ENCODE data around the gene DOCK3. TPM values are rescaled to one million over a fixed set of nuclear protein-coding genes. Genes with fewer than 3 reads are reported as not detected.
"Not testable (repeated sequence)": the region's sequence is repeated elsewhere in the genome, so short reads cannot be mapped to it uniquely, and the experiment has no call there.

The DOCK3 gene
- total RNA-seq, 1 donor from 2014 or later, result 0.98 TPM

DNA sequence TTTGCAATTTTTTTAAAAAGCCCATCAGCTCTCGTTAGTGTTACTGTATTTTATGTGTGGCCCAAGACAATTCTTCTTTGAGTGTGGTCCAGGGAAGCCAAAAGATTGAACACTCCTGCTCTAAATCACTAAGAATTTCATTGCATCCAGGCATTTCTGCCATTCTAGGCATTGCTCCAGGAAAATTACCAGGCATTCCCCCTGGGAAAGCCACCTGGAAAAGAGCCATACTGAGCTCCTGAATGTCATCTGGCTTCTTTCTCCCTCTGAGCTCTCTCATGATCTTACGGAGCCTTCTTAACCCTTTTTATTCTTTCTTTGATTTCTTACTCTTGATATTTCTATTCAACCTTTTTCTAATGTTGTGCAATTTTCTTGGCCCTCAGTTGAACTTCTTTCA lies 202.2 kb downstream of the DOCK3 start:
- Histone ChIP-seq H3K36me3 (no peaks in the 10 kb centered on the region), H3K4me1 (no peaks in the 10 kb centered on the region), H3K9me3 (no peaks in the 10 kb centered on the region), H3K4me3 (no peak overlapping the region), H3K27ac (no peak overlapping the region), H3K27me3 (no peaks in the 10 kb centered on the region)
- TF ChIP-seq POLR2A (IDR thresholded peaks at IDR 0.05) (no peak), POLR2AphosphoS5 (IDR thresholded peaks at IDR 0.05; ENCODE audit: insufficient read depth in 1 of 2, low read depth in 1 of 2) (no peak)
- TF ChIP-seq, protein P1, sequence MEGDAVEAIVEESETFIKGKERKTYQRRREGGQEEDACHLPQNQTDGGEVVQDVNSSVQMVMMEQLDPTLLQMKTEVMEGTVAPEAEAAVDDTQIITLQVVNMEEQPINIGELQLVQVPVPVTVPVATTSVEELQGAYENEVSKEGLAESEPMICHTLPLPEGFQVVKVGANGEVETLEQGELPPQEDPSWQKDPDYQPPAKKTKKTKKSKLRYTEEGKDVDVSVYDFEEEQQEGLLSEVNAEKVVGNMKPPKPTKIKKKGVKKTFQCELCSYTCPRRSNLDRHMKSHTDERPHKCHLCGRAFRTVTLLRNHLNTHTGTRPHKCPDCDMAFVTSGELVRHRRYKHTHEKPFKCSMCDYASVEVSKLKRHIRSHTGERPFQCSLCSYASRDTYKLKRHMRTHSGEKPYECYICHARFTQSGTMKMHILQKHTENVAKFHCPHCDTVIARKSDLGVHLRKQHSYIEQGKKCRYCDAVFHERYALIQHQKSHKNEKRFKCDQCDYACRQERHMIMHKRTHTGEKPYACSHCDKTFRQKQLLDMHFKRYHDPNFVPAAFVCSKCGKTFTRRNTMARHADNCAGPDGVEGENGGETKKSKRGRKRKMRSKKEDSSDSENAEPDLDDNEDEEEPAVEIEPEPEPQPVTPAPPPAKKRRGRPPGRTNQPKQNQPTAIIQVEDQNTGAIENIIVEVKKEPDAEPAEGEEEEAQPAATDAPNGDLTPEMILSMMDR (IDR thresholded peaks at IDR 0.05), result no peak
- intact Hi-C loops (cut with DNase I), result no loop called here
- no peak for DNase-seq (ENCODE audit: extremely low spot score in 2 of 2)

GRCh38 chr3:50882733-50883132 lies 208.0 kb downstream of the DOCK3 start:
- intact Hi-C loops (cut with DNase I); DNase-seq (ENCODE audit: extremely low spot score in 2 of 2); H3K9me3 ChIP-seq; H3K4me1 ChIP-seq; H3K27me3 ChIP-seq; H3K36me3 ChIP-seq; H3K27ac ChIP-seq; H3K4me3 ChIP-seq: not testable (repeated sequence)

DNA sequence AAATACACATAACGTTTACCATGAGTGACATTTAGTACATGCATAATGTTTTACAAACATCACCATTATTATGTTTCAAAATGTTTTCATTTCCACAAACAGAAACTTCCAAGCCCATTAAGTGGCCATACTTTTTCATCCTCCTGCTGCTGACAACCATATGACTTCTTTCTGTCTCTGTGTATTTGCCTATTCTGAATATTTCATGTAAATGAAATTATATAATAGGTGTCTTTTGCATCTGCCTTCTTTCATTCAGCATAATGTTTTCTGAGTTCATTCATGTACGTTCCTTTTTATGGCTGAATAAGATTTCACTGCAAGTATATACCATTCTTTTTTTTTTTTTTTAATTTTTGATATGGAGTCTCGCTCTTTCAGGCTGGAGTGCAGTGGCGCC lies 209.0 kb downstream of the DOCK3 start:
- intact Hi-C loops (cut with DNase I), result no loop called here
- no peaks in the 10 kb centered on the region for H3K27me3 ChIP-seq

DNA sequence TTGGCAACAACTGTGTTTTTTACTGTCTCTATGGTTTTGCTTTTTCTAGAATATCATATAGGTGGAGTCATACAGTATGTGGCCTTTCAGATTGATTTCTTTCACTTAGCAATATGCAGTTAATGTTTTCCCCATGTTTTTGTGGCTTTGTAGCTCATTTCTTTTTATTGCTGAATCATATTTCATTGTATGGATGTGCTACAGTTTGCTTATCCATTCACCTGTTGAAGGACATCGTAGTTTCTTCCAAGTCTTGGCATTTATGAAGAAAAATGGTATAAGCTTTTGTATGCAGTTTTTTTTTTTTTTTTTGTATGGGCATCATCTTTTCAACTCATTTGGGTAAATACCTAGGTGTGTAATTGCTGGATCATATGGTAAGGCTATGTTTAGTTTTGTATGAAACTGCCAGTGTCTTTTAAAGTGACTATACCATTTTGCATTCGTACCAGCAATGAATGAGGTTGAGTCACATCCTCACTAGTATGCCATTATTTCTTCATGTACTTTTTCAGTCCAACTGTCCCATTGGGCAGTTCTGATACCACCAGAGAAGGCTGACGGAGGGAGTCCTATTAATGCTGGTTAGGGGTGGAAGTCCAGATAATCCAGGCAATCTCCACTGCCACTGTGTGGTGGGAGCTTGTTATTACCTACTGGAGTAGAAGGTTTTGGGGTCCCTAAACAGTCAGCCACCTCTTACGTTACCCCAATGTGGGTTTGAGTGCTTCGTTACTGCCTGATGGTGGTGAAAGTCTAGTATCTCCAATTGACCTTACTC lies 210.5 kb downstream of the DOCK3 start:
- intact Hi-C loops (cut with DNase I), result no loop called here
- H3K27me3 ChIP-seq, result no peaks in the 10 kb centered on the region
- no peak for DNase-seq (ENCODE audit: extremely low spot score in 2 of 2)

More for the DNA sequence above, 209.0 kb downstream of the DOCK3 start:
- DNase-seq (ENCODE audit: extremely low spot score in 2 of 2), result no peak
- Histone ChIP-seq H3K36me3 (no peaks in the 10 kb centered on the region), H3K4me3 (no peak overlapping the region), H3K27ac (no peak overlapping the region), H3K9me3 (no peaks in the 10 kb centered on the region), H3K4me1 (no peaks in the 10 kb centered on the region)
- TF ChIP-seq, protein P1 (IDR thresholded peaks at IDR 0.05), result no peak
- TF ChIP-seq POLR2AphosphoS5 (IDR thresholded peaks at IDR 0.05; ENCODE audit: insufficient read depth in 1 of 2, low read depth in 1 of 2) (no peak), POLR2A (IDR thresholded peaks at IDR 0.05) (no peak)

GRCh38 chr3:50890688-50891344 lies 216.1 kb downstream of the DOCK3 start:
- intact Hi-C loops (cut with DNase I), result no loop called here
- H3K9me3 ChIP-seq, result no peaks in the 10 kb centered on the region
- H3K27me3 ChIP-seq, result no peaks in the 10 kb centered on the region
- DNase-seq (ENCODE audit: extremely low spot score in 2 of 2), result no peak
- no peak for TF ChIP-seq POLR2AphosphoS5 (IDR thresholded peaks at IDR 0.05; ENCODE audit: insufficient read depth in 1 of 2, low read depth in 1 of 2)
- H3K36me3 ChIP-seq, result no peaks in the 10 kb centered on the region
- H3K4me1 ChIP-seq, result no peaks in the 10 kb centered on the region
- no peak overlapping the region for H3K27ac ChIP-seq
- H3K4me3 ChIP-seq, result no peak overlapping the region

More for the DNA sequence above, 210.5 kb downstream of the DOCK3 start:
- H3K27ac ChIP-seq, result no peak overlapping the region
- H3K4me3 ChIP-seq, result no peak overlapping the region
- H3K9me3 ChIP-seq, result no peaks in the 10 kb centered on the region
- no peaks in the 10 kb centered on the region for H3K4me1 ChIP-seq
- TF ChIP-seq POLR2A (IDR thresholded peaks at IDR 0.05) (no peak), POLR2AphosphoS5 (IDR thresholded peaks at IDR 0.05; ENCODE audit: insufficient read depth in 1 of 2, low read depth in 1 of 2) (no peak)
- TF ChIP-seq, protein P1 (IDR thresholded peaks at IDR 0.05), result no peak
- H3K36me3 ChIP-seq, result no peaks in the 10 kb centered on the region

- H3K4me3 ChIP-seq; H3K27me3 ChIP-seq; H3K9me3 ChIP-seq; H3K4me1 ChIP-seq; H3K27ac ChIP-seq; H3K36me3 ChIP-seq; DNase-seq (ENCODE audit: extremely low spot score in 2 of 2); intact Hi-C loops (cut with DNase I): not testable (repeated sequence)
Observed at GRCh38 chr3:50901097-50901496, 226.4 kb downstream of the DOCK3 start.

All from vagina (tissue), 2 donors.